Adipose tissue (tissue), 3 donors: Measurements from ENCODE around the gene CHD2. TPM values are rescaled to one million over a fixed set of nuclear protein-coding genes. Genes with fewer than 3 reads are reported as not detected.

Experiments
- H3K27ac ChIP-seq: one replicate; pipeline ENCODE4 v1.5.1; 2013; ENCODE audit warnings: low read depth, low read length
- WGBS, 3 donors: extraction: QIAGEN DNeasy Blood & Tissue Kit; methylation state at CpG; one replicate each; pipeline ENCODE4 v1.1.7; 2013; 5-methylcytosine and 5-hydroxymethylcytosine counted together
- polyA plus RNA-seq, 3 donors: library from polyadenylated mRNA; stranded (reverse); fragments of 200-250 nt; gene quantifications; one replicate each; pipeline ENCODE4 v1.2.3, GENCODE V29; 2013
- donor health status: healthy with polysubstance abuse.
- donor health status: Bipolar disorder and iron deficiency.
- donor health status: healthy.

Gene CHD2
- polyA plus RNA-seq, 3 donors = 12.5 to 38.1 (median 32.6) TPM

GRCh38 chr15:92883876-92884435 is 16.2 kb upstream of the CHD2 start:
- WGBS, 3 donors = 0% methylated on average over 12 of the region's 12 CpGs
- peak overlapping the region; percentile 97 for H3K27ac ChIP-seq

- WGBS, 3 donors = 1 to 2% (median 2%) methylated on average over 6 of the region's 6 CpGs
- H3K27ac ChIP-seq = no peak overlapping the region
Observed at GRCh38 chr15:92884436-92885223, 15.5 kb upstream of the CHD2 start.

- H3K27ac ChIP-seq = no peak overlapping the region
- WGBS, 3 donors = 4 to 15% (median 10%) methylated on average over 3 of the region's 3 CpGs
Observed at GRCh38 chr15:92885224-92886041, 14.7 kb upstream of the CHD2 start.

- 5 to 30% (median 22%) methylated on average over 2 of the region's 2 CpGs for WGBS, 3 donors
- no peak overlapping the region for H3K27ac ChIP-seq
Observed at GRCh38 chr15:92886042-92886537, 14.0 kb upstream of the CHD2 start.

GRCh38 chr15:92886815-92887214 is 13.3 kb upstream of the CHD2 start:
- H3K27ac ChIP-seq = no peak overlapping the region
- WGBS, 3 donors = 29 to 63% (median 55%) methylated on average over 8 of the region's 8 CpGs

- no peak overlapping the region for H3K27ac ChIP-seq
- WGBS, 3 donors = 18 to 58% (median 45%) methylated on average over 3 of the region's 3 CpGs
Observed at GRCh38 chr15:92887869-92888268, 12.3 kb upstream of the CHD2 start.

- WGBS, 3 donors = 82 to 87% (median 83%) methylated on average over 5 of the region's 5 CpGs
- H3K27ac ChIP-seq = no peak overlapping the region
Observed at GRCh38 chr15:92889390-92890107, 10.6 kb upstream of the CHD2 start.

- H3K27ac ChIP-seq = no peak overlapping the region
- WGBS, 3 donors = 44 to 79% (median 72%) methylated on average over 3 of the region's 3 CpGs
Observed at GRCh38 chr15:92891533-92892200, 8.5 kb upstream of the CHD2 start.

- no peak overlapping the region for H3K27ac ChIP-seq
Observed at GRCh38 chr15:92892201-92892555, 7.9 kb upstream of the CHD2 start.

GRCh38 chr15:92893200-92893599 is 6.9 kb upstream of the CHD2 start:
- no peak overlapping the region for H3K27ac ChIP-seq

More at GRCh38 chr15:92892201-92892555, 7.9 kb upstream of the CHD2 start:
- WGBS, 3 donors = 95% methylated on average over 3 of the region's 3 CpGs

GRCh38 chr15:92896561-92896960 is 3.6 kb upstream of the CHD2 start:
- no peak overlapping the region for H3K27ac ChIP-seq

More at GRCh38 chr15:92893200-92893599, 6.9 kb upstream of the CHD2 start:
- 71 to 97% (median 76%) methylated on average over 2 of the region's 2 CpGs for WGBS, 3 donors

GRCh38 chr15:92897620-92898019 is 2.5 kb upstream of the CHD2 start:
- H3K27ac ChIP-seq = no peak overlapping the region
- 69 to 86% (median 73%) methylated on average over 1 of the region's 1 CpG for WGBS, 3 donors

- 93 to 95% (median 95%) methylated on average over 5 of the region's 5 CpGs for whole genome bisulfite sequencing, 3 donors
Observed at GRCh38 chr15:92898988-92899582, 1.0 kb upstream of the CHD2 start.

GRCh38 chr15:92899601-92899947 is 550 bp upstream of the CHD2 start:
- WGBS, 3 donors = 79 to 87% (median 82%) methylated on average over 1 of the region's 1 CpG
- no peak overlapping the region for H3K27ac ChIP-seq

More at GRCh38 chr15:92898988-92899582, 1.0 kb upstream of the CHD2 start:
- H3K27ac ChIP-seq = no peak overlapping the region

GRCh38 chr15:92900731-92901071 is 577 bp downstream of the CHD2 start:
- WGBS, 3 donors = 0 to 1% (median 0%) methylated on average over 6 of the region's 6 CpGs

GRCh38 chr15:92901072-92901761 is 1.1 kb downstream of the CHD2 start:
- 0% methylated on average over 8 of the region's 8 CpGs for WGBS, 3 donors
- no peak overlapping the region for H3K27ac ChIP-seq

More at GRCh38 chr15:92900731-92901071, 577 bp downstream of the CHD2 start:
- no peak overlapping the region for H3K27ac ChIP-seq

GRCh38 chr15:92901995-92902394 is 1.9 kb downstream of the CHD2 start:
- H3K27ac ChIP-seq = no peak overlapping the region
- 0% methylated on average over 2 of the region's 2 CpGs for WGBS, 3 donors
